Caco-2 (cell line): ENCODE measurements around the gene MRPL48. TPM values are rescaled to one million over a fixed set of nuclear protein-coding genes. Genes with fewer than 3 reads are reported as not detected.

Source experiments
- BruUV-seq: library from RNA; stranded (reverse); fragments of 400-500 nt; replicated peaks from 2 replicates; lab custom pipeline; 2021; lab: Mats Ljungman, UMichigan
- CTCF ChIA-PET: fragments of 300-600 bp; sonication (Branson Sonifier 250); formaldehyde crosslinking; loops from one replicate; lab custom pipeline; 2022; ENCODE audit warnings: antibody characterized with exemption; lab: Charles Lee
- POLR2A ChIA-PET: fragments of 300-600 bp; sonication (Branson Sonifier 250); formaldehyde crosslinking; loops from one replicate; lab custom pipeline; 2022; ENCODE audit warnings: antibody characterized with exemption; lab: Charles Lee
- DNase-seq, 2 experiments: peaks; one replicate each; pipeline versions ENCODE4 v3.0.0 to v3.0.0-alpha.2; 2020 to 2022
- H3K27me3 ChIP-seq: replicated peaks from 2 replicates; pipeline ENCODE4 v1.6.0; 2011; ENCODE audit warnings: low read length; ENCODE audit not compliant: control insufficient read depth, insufficient read depth
- H3K36me3 ChIP-seq: 2 replicates; pipeline ENCODE4 v1.5.1; 2011; ENCODE audit warnings: low read length; ENCODE audit not compliant: control insufficient read depth, insufficient read depth
- H3K4me1 ChIP-seq: fragments of 250-450 bp; sonication (Bioruptor Pico); 2 replicates; pipeline ENCODE4 v1.5.1; 2020; ENCODE audit warnings: mild to moderate bottlenecking
- H3K4me3 ChIP-seq: 2 replicates; pipeline ENCODE4 v1.5.1; 2011; ENCODE audit warnings: low read depth, mild to moderate bottlenecking, control low read depth, low read length
- H3K9me3 ChIP-seq: fragments of 250-450 bp; sonication (Bioruptor Pico); 2 replicates; pipeline ENCODE4 v1.5.1; 2020; ENCODE audit warnings: mild to moderate bottlenecking, moderate library complexity
- H3K27ac Mint-ChIP-seq: one replicate; pipeline ENCODE4 v1.8.0; 2022; ENCODE audit warnings: mixed read lengths; ENCODE audit not compliant: unreplicated experiment
- H3K27me3 Mint-ChIP-seq: one replicate; pipeline ENCODE4 v1.8.0; 2022; ENCODE audit warnings: mixed read lengths; ENCODE audit not compliant: insufficient read depth, unreplicated experiment
- H3K36me3 Mint-ChIP-seq: one replicate; pipeline ENCODE4 v1.8.0; 2022; ENCODE audit warnings: mild to moderate bottlenecking, mixed read lengths; ENCODE audit not compliant: insufficient read depth, unreplicated experiment
- H3K4me1 Mint-ChIP-seq: one replicate; pipeline ENCODE4 v1.8.0; 2022; ENCODE audit warnings: low read depth, mixed read lengths; ENCODE audit not compliant: unreplicated experiment
- H3K4me3 Mint-ChIP-seq: one replicate; pipeline ENCODE4 v1.8.0; 2022; ENCODE audit warnings: mild to moderate bottlenecking, moderate library complexity, mixed read lengths; ENCODE audit not compliant: unreplicated experiment
- H3K9me3 Mint-ChIP-seq: one replicate; pipeline ENCODE4 v1.8.0; 2022; ENCODE audit warnings: mixed read lengths; ENCODE audit not compliant: unreplicated experiment
- CTCF ChIP-seq, 2 experiments: fragments of 200-600 bp in 1 of 2; IDR thresholded peaks; 1 replicate in 1 of 2; 2 replicates in 1 of 2; pipeline versions ENCODE4 v1.5.1 to v1.8.0; 2011 to 2022; ENCODE audit warnings: antibody characterized with exemption in 1 of 2, control low read depth in 1 of 2, inconsistent platforms in 1 of 2, low read depth in 1 of 2, low read length in 1 of 2, mild to moderate bottlenecking in 1 of 2, moderate library complexity in 1 of 2; ENCODE audit not compliant: insufficient read depth in 1 of 2, severe bottlenecking in 1 of 2, unreplicated experiment in 1 of 2
- intact Hi-C: fragments of 100-400 bp; cut with micrococcal nuclease; formaldehyde crosslinking; loops from one replicate; pipeline ENCODE4 v1.10.0; 2022; ENCODE audit not compliant: unreplicated experiment
- total RNA-seq: library from RNA; stranded (reverse); gene quantifications from 2 replicates; pipeline ENCODE4 v1.2.3, GENCODE V29; 2022

Gene MRPL48
- total RNA-seq, 1 experiment from 2014 or later, result 113 TPM

DNA sequence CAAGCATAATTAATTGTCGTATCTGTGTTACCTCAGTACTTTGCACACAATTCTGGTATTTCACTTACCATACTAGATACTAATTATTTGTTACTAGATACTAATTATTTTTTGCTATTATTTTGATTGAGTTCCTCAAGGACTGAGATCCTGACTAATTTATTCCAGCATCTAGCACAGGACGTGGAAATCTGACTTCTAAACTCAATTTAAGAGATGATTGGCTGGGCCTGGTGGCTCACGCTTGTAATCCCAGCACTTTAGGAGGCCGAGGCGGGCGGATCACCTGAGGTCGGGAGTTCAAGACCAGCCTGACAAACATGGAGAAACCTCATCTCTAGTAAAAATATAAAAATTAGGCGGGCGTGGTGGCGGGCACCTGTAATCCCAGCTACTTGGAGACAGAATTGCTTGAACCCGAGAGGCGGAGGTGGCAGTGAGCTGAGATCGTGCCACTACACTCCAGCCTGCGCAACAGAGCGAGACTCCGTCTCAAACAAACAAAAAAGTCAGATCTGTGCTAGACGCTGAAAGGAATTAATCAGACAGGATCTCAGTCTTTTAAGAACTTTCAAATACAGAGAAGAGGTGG lies 527 bp upstream of the MRPL48 start:
- TF ChIP-seq CTCF (IDR thresholded peaks at IDR 0.05; ENCODE audit: insufficient read depth in 1 of 2, low read depth in 1 of 2, low read length in 1 of 2, severe bottlenecking in 1 of 2, unreplicated experiment in 1 of 2), result no peak
- Histone ChIP-seq H3K4me1 (peaks cover 27% of the 10 kb centered on the region), H3K36me3 (no peaks in the 10 kb centered on the region), H3K27me3 (no peaks in the 10 kb centered on the region), H3K9me3 (no peaks in the 10 kb centered on the region), H3K4me3 (peak overlapping the region; percentile 66)
- Mint-ChIP-seq H3K27me3 (no peaks in the 10 kb centered on the region), H3K9me3 (no peaks in the 10 kb centered on the region), H3K4me3 (peak overlapping the region; percentile 86), H3K36me3 (peaks cover 22% of the 10 kb centered on the region), H3K27ac (peak overlapping the region; percentile 95), H3K4me1 (peaks cover 30% of the 10 kb centered on the region)
- BruUV-seq, result no TSS peak
- CTCF ChIA-PET, result interaction anchor here (1.6 kb wide), 1 partner anchor 161 kb away, joined by 3 read pairs; no protein-coding TSS in a partner anchor
- intact Hi-C loops, result no loop called here
- POLR2A ChIA-PET, result interaction anchor here (0.6 to 1.8 kb wide), 7 partner anchors 8 to 195 kb away, joined by 3 to 59 read pairs (median 4); partner anchors contain the start of genes COA4, PAAF1 and RAB6A
- no peak for DNase-seq

GRCh38 chr11:73789279-73789670 lies 1.6 kb downstream of the MRPL48 start:
- intact Hi-C loops, result no loop called here
- peaks cover 18% of the 10 kb centered on the region for H3K4me1 ChIP-seq
- H3K27ac Mint-ChIP-seq, result peak overlapping the region; percentile 95

DNA sequence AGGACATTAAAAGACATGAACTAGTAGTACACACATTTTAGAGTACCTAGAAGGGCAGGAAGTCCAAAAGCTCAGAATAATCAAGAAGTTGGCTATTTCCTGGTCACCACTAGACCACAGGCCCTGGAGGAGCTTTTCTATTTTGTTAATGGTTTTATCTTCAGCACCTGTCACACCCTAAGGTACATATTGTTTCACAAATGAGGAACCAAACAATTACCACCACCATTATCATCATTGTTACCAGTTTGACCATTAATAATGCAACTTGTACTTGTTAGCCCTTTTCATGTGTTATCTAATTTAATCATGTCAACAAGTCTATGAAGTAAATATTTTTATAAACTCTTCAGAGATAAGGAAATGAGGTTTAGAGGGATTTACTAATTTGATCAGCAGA lies 4.9 kb downstream of the MRPL48 start:
- Histone ChIP-seq H3K4me3 (no peak overlapping the region), H3K4me1 (no peaks in the 10 kb centered on the region; the same call in 1 of the 2 replicates), H3K9me3 (no peaks in the 10 kb centered on the region), H3K36me3 (no peaks in the 10 kb centered on the region), H3K27me3 (no peaks in the 10 kb centered on the region)
- no peak for TF ChIP-seq CTCF (IDR thresholded peaks at IDR 0.05; ENCODE audit: insufficient read depth in 1 of 2, low read depth in 1 of 2, low read length in 1 of 2, severe bottlenecking in 1 of 2, unreplicated experiment in 1 of 2)
- POLR2A ChIA-PET, result no interaction called here
- DNase-seq, result no peak
- CTCF ChIA-PET, result no interaction called here
- H3K27ac Mint-ChIP-seq, result no peak overlapping the region
- no peak overlapping the region for H3K4me3 Mint-ChIP-seq
- peaks cover 12% of the 10 kb centered on the region for H3K36me3 Mint-ChIP-seq
- no TSS peak for BruUV-seq
- no peaks in the 10 kb centered on the region for H3K9me3 Mint-ChIP-seq
- no peaks in the 10 kb centered on the region for H3K27me3 Mint-ChIP-seq
- intact Hi-C loops, result no loop called here
- H3K4me1 Mint-ChIP-seq, result peaks cover 6% of the 10 kb centered on the region

More at GRCh38 chr11:73789279-73789670, 1.6 kb downstream of the MRPL48 start:
- Mint-ChIP-seq H3K4me3 (peak overlapping the region; percentile 86), H3K9me3 (no peaks in the 10 kb centered on the region), H3K4me1 (peaks cover 19% of the 10 kb centered on the region), H3K36me3 (peaks cover 20% of the 10 kb centered on the region), H3K27me3 (no peaks in the 10 kb centered on the region)
- CTCF ChIA-PET, result no interaction called here
- no TSS peak for BruUV-seq
- no peaks in the 10 kb centered on the region for H3K9me3 ChIP-seq
- H3K27me3 ChIP-seq, result no peaks in the 10 kb centered on the region
- no peaks in the 10 kb centered on the region for H3K36me3 ChIP-seq
- TF ChIP-seq CTCF (IDR thresholded peaks at IDR 0.05; ENCODE audit: insufficient read depth in 1 of 2, low read depth in 1 of 2, low read length in 1 of 2, severe bottlenecking in 1 of 2, unreplicated experiment in 1 of 2), result no peak
- POLR2A ChIA-PET, result no interaction called here
- H3K4me3 ChIP-seq, result no peak overlapping the region
- DNase-seq, result no peak
